ENCODE data around the gene SUPT5H.

GRCh38 chr19:39492788-39493187 lies 47.4 kb downstream of the SUPT5H start:
- no peak for TF ChIP-seq GATA3 (IDR thresholded peaks at IDR 0.05; ENCODE audit: low read depth, low read length)
- TF ChIP-seq GATA2 (IDR thresholded peaks at IDR 0.05; ENCODE audit: low read depth, low read length), result no peak

Data from SH-SY5Y (cell line).